GM21576 (cell line): ENCODE data around the gene CNPY1.

Source experiments
- ATAC-seq: cut with Tn5 transposase; IDR thresholded peaks from one replicate; pipeline ENCODE4 v1.9.1; 2021; ENCODE audit warnings: mild to moderate bottlenecking, moderate library complexity; ENCODE audit not compliant: unreplicated experiment

The CNPY1 gene

GRCh38 chr7:155457544-155458110 lies 88.7 kb downstream of the CNPY1 start:
- ATAC-seq: no peak

GRCh38 chr7:155456738-155457543 lies 89.4 kb downstream of the CNPY1 start:
- no peak for ATAC-seq

GRCh38 chr7:155455776-155456737 lies 90.3 kb downstream of the CNPY1 start:
- no peak for ATAC-seq

GRCh38 chr7:155455132-155455693 lies 91.1 kb downstream of the CNPY1 start:
- no peak for ATAC-seq

GRCh38 chr7:155454183-155455112 lies 91.9 kb downstream of the CNPY1 start:
- no peak for ATAC-seq

- no peak for ATAC-seq
Measured at GRCh38 chr7:155453296-155454182, 92.8 kb downstream of the CNPY1 start.

GRCh38 chr7:155452505-155453295 lies 93.7 kb downstream of the CNPY1 start:
- ATAC-seq: no peak

GRCh38 chr7:155451840-155452239 lies 94.5 kb downstream of the CNPY1 start:
- ATAC-seq: no peak
